ENCODE measurements around the gene MEAF6.

Gene MEAF6

DNA sequence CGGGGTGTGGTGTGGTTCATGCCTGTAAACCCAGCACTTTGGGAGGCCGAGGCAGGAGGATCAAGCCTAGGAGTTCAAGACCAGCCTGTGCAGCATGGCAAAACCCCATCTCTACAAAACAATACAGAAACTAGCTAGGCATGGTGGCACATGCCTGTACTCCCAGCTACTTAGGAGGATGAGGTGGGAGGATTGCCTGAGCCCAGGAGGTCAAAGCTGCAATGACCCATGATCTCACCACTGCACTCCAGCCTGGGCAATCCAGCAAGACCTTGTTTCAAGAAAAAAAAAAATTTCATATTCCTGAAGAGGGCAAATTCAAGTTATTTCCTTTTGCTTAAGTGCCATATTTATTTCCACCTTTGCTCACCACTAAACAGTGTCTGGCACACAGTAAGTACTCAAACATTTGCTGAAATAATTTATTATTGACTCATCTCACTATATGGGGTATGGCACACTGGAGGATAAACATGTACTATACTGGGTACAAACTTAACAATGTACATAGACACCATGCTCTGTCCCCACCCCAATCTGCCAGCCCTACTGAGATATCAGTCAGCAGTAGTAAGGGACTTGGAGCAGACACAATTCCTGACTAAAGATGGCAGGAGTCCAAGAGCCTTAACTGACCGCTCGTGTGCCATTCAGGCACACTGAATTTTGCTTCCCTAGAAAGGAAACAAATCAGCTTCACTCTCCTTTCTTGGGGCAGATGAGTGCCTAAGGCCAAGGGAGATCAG lies 15.5 kb downstream of the MEAF6 start:
- H3K27me3 ChIP-seq (ENCODE audit: insufficient read depth, poor library complexity, severe bottlenecking), result no peaks in the 10 kb centered on the region
- H3K4me3 ChIP-seq (replicated peaks; ENCODE audit: insufficient read depth, low read length), result no peak overlapping the region
- no peak for DNase-seq (ENCODE audit: low read depth in 1 of 2, low spot score in 1 of 2)
- TF ChIP-seq, protein P1, sequence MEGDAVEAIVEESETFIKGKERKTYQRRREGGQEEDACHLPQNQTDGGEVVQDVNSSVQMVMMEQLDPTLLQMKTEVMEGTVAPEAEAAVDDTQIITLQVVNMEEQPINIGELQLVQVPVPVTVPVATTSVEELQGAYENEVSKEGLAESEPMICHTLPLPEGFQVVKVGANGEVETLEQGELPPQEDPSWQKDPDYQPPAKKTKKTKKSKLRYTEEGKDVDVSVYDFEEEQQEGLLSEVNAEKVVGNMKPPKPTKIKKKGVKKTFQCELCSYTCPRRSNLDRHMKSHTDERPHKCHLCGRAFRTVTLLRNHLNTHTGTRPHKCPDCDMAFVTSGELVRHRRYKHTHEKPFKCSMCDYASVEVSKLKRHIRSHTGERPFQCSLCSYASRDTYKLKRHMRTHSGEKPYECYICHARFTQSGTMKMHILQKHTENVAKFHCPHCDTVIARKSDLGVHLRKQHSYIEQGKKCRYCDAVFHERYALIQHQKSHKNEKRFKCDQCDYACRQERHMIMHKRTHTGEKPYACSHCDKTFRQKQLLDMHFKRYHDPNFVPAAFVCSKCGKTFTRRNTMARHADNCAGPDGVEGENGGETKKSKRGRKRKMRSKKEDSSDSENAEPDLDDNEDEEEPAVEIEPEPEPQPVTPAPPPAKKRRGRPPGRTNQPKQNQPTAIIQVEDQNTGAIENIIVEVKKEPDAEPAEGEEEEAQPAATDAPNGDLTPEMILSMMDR (IDR thresholded peaks at IDR 0.05; ENCODE audit: insufficient read depth, low read length), result no peak
- no peak for TF ChIP-seq SPI1 (IDR thresholded peaks at IDR 0.05; ENCODE audit: borderline replicate concordance, low read depth)
- TF ChIP-seq GABPA (IDR thresholded peaks at IDR 0.05; ENCODE audit: low read depth), result no peak
- no peak for TF ChIP-seq POLR2AphosphoS5 (IDR thresholded peaks at IDR 0.05; ENCODE audit: low read depth)
- TF ChIP-seq, protein P2, sequence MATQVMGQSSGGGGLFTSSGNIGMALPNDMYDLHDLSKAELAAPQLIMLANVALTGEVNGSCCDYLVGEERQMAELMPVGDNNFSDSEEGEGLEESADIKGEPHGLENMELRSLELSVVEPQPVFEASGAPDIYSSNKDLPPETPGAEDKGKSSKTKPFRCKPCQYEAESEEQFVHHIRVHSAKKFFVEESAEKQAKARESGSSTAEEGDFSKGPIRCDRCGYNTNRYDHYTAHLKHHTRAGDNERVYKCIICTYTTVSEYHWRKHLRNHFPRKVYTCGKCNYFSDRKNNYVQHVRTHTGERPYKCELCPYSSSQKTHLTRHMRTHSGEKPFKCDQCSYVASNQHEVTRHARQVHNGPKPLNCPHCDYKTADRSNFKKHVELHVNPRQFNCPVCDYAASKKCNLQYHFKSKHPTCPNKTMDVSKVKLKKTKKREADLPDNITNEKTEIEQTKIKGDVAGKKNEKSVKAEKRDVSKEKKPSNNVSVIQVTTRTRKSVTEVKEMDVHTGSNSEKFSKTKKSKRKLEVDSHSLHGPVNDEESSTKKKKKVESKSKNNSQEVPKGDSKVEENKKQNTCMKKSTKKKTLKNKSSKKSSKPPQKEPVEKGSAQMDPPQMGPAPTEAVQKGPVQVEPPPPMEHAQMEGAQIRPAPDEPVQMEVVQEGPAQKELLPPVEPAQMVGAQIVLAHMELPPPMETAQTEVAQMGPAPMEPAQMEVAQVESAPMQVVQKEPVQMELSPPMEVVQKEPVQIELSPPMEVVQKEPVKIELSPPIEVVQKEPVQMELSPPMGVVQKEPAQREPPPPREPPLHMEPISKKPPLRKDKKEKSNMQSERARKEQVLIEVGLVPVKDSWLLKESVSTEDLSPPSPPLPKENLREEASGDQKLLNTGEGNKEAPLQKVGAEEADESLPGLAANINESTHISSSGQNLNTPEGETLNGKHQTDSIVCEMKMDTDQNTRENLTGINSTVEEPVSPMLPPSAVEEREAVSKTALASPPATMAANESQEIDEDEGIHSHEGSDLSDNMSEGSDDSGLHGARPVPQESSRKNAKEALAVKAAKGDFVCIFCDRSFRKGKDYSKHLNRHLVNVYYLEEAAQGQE (IDR thresholded peaks at IDR 0.05; ENCODE audit: insufficient replicate concordance, low read depth), result no peak
- H3K27ac ChIP-seq (replicated peaks), result no peak overlapping the region

DNA sequence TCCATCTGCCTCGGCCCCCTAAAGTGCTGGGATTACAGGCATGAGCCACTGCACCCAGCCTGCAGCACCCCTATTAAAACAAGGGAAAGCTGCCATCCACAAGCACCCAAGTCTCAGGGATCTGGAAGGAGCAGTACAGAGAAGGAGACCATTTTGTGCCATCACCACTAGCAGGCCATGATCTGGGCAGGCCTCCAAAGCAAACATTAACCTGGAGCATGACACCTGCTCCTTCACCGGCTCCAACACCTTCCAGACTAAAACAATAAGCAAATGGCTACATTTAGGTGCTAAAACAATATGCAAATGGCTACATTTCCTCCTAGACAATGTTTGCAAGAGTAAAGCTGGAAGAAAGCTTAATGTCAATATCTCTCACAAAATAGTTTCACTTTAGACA lies 16.7 kb downstream of the MEAF6 start:
- Histone ChIP-seq H3K4me3 (replicated peaks; ENCODE audit: insufficient read depth, low read length) (no peak overlapping the region), H3K27ac (replicated peaks) (no peak overlapping the region), H3K27me3 (ENCODE audit: insufficient read depth, poor library complexity, severe bottlenecking) (no peaks in the 10 kb centered on the region)
- DNase-seq (ENCODE audit: low read depth in 1 of 2, low spot score in 1 of 2), result no peak
- TF ChIP-seq SPI1 (IDR thresholded peaks at IDR 0.05; ENCODE audit: borderline replicate concordance, low read depth), result no peak
- TF ChIP-seq, protein P2 (IDR thresholded peaks at IDR 0.05; ENCODE audit: insufficient replicate concordance, low read depth), result no peak
- no peak for TF ChIP-seq POLR2AphosphoS5 (IDR thresholded peaks at IDR 0.05; ENCODE audit: low read depth)
- TF ChIP-seq, protein P1 (IDR thresholded peaks at IDR 0.05; ENCODE audit: insufficient read depth, low read length), result no peak
- no peak for TF ChIP-seq GABPA (IDR thresholded peaks at IDR 0.05; ENCODE audit: low read depth)

DNA sequence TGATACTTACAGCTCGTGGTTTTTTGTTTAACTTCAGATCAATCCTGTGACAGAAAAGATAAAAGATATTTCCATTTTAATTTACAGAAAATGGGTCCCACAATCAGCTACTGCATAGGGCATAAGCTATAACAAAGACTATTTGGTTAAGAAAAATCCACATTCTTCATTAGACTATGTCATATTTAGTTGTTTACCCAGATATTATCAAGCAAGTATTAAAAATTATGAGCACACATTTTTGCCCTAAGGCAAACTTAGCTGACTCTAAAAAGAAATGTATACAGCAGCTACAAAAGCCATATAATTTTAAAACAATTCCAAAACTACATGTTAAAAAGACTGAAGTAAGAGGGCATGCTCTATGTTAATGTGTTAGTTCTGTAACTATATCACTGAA lies 18.7 kb downstream of the MEAF6 start:
- H3K27me3 ChIP-seq (ENCODE audit: insufficient read depth, poor library complexity, severe bottlenecking), result no peaks in the 10 kb centered on the region
- no peak for DNase-seq (ENCODE audit: low read depth in 1 of 2, low spot score in 1 of 2)
- no peak for TF ChIP-seq POLR2AphosphoS5 (IDR thresholded peaks at IDR 0.05; ENCODE audit: low read depth)
- no peak for TF ChIP-seq GABPA (IDR thresholded peaks at IDR 0.05; ENCODE audit: low read depth)
- TF ChIP-seq, protein P2 (IDR thresholded peaks at IDR 0.05; ENCODE audit: insufficient replicate concordance, low read depth), result no peak
- TF ChIP-seq SPI1 (IDR thresholded peaks at IDR 0.05; ENCODE audit: borderline replicate concordance, low read depth), result no peak
- TF ChIP-seq, protein P1 (IDR thresholded peaks at IDR 0.05; ENCODE audit: insufficient read depth, low read length), result no peak
- H3K4me3 ChIP-seq (replicated peaks; ENCODE audit: insufficient read depth, low read length), result no peak overlapping the region
- H3K27ac ChIP-seq (replicated peaks), result no peak overlapping the region

Data from HL-60 (cell line).